UCSD-AML1 (cell line): Measurements from ENCODE around the gene MYOF.

Experiments used
- DNase-seq: peaks from one replicate; lab custom pipeline; 2025; ENCODE audit not compliant: unreplicated experiment; lab: John Stamatoyannopoulos, UW

MYOF gene

DNA sequence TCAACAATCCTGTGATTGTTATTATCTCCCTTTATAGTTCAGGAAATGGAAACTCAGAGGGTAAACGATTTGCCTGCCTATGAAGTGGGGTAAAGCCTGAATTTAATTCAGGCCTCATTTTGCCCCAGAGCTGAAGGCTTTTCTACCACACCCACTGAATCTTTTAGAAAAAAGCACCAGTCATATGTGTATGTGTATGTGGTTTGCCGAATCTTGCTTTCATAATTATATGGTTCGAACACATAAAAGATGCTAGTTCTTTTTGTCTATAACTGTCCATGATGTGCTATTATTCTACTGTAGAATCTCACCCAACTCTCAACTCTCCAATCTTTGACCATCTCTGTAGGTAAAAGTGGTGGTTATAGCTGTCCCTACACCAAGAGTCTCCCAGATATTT is 83.6 kb downstream of the MYOF start:
- DNase-seq, result no peak

DNA sequence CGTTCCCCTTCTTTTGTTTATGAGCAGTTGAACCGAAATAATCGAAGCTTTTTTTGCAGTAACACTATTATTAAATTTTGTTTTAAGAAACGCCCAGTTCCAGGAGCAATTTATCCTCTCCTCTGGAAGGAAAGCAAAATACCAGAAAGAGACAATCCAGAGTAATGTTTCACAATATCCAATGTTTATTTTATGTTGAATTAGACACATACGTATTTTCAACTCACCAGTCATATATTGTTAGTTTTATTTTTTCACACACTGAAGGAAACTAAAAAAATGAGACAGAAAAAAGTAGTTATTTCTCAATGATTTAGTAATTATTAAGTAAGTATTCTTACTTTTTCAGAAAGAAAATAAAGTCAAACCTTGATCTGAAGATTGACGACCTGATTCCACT is 85.1 kb downstream of the MYOF start:
- no peak for DNase-seq

DNA sequence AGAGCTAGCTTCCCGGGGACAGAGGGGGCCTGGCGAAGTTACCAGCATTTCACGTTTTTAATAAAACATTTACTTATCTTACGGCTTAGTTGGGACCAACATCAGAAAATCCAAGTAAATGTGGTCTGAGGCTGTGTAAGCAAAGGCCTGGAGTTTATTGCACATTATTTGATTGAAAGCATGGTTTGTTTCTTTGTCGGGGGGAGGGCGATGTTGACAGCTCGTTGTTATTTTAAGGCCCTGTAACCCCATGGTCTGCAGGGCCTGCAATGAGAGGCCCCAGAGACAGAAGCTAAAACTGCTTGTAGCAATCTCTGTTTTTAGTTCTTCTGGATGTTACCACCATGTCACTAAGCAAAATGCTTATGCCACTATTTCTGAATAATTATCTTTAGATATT is 88.9 kb downstream of the MYOF start:
- no peak for DNase-seq

DNA sequence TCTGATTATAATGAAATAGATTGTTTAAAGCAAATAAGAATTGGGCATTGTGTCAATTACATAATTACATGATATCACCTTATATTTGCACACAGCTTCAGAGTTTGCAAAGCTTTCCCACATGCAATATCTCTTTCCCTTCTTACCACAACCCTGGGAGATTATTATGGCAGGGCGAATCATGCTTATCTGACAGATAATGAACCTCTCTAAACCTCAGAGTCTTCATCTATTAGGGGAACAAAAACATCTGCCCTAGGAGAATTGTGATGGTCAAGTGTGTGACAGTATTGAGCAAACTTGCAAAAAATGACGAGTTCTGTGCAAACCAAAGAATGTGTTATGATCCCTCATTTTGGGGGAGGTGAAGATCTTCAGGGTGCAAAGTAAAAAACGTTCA is 90.0 kb downstream of the MYOF start:
- no peak for DNase-seq

DNA sequence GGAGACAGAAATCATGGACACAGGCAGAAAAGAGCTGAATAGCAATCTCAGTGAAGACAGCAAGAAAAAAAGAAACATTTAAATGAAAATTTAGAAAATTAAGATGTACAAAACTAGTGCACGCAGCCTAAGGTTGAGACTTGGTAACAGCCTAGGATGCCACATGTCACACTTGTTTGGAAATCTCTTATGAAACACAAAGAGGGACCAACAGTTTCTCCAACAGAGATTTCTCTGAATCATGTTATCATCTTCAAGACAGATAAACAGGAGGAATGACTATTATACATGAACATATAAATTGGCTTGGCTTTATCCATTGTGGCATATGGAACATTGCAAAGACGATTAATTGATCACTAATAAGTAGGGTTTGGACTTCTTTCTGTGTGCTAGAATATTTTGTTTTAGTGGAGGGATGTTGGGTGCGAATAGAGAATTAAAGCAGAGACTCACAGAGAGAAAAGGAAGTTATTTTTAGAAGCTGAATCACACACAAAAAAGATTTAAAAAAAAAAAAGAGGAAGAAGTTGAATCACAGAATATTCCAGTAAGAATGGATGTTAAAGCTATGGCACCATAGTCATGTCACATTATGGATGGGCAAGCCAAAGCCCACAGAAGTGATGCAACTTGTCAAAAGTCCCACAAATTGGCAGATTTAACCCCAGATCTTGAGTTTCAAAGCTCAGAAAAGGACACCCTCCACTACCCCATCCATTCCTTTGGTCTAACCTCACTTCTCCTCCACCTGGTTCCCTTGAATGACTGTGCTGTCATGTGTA is 91.6 kb downstream of the MYOF start:
- DNase-seq, result no peak

DNA sequence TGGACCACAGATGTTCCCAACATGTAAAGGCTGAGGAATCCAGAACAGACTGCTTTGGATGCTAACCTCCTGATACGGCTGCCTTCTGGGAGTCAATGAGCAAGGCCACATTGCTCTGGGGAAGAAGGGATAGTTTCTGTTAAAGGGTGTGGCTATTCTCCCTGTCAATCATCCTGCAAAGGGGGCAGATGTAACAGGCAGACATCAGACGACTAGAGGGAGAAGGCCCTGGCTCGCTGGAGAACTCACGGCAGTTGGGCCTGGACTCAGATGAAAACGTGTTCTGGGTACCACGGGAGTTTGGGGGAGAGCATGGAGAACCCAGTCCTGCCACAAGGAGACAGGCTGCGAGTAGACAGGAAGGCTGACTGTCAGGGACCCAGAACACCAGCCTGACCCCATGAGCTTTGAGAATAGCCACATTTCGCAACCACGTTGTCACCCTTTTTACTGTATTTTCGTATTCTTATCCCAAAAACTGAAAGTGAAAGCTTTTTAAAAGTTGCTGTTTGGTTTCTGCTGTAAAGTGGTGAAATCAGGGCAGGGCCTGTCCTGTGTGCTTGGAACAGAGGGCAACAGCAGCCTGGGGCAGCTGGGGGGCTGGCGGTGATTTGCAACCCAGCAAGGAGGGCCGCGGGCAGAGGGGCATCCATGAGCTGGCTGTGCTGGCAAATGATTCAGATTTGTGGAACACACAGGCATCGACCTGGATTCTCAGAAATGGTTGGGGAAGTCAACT is 95.3 kb downstream of the MYOF start:
- DNase-seq, result no peak

DNA sequence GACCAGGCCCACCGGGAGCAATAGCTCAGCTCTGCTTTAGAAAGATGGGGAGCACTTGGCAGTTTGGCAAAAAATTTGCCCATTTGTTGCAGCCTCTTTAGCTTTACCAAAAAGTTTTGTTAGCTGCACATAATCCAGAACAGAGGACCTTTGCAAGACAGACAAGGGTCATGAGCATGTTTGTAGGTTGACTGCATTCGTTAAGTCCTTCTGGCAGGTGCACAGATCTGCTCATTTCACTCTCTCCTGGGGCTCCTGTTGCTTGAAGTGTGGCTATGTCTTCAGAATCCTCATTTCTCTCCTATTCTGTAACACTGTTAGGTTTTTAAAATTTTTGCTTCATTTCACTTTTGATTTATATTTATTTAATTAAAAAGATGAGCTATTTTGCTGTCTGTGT is 96.8 kb downstream of the MYOF start:
- DNase-seq, result no peak

DNA sequence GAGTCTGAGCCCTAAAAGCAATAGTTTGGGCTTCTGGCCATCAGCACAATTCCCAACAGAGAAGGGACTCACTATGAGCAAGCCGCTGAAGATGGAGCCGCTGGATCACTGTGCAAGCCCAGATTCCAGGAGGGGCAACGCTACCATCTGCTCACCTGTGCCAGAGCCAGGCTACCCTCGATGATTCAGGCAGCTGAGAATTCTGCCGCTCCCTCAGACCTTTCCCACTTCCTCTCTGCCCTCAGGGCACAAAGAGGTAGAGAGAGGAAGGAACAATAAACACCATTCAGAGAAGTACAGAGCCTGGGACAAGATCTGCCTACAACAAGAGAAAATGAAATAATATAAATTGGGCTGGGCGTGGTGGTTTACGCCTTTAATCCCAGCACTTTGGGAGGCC is 98.1 kb downstream of the MYOF start:
- DNase-seq, result no peak

DNA sequence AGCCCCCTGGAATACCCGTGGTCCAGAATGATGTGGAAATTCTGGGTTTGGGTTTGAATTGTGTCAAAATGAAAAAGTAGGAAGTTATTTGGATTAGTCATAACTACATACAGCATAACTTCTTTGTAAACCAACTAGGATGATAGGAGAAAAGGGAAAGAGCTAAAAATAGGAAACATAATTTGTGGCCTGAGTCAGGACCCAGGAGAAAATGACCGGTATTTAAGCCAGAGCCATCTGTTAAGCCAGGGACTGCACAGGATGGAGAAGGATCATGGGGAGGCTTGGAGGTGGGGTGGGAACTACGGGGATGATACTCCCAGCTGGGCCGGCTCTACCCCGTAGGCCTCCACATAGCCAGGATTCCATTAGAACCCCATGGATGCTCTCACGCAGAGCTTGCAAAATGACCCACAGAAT is 98.6 kb downstream of the MYOF start:
- no peak for DNase-seq

DNA sequence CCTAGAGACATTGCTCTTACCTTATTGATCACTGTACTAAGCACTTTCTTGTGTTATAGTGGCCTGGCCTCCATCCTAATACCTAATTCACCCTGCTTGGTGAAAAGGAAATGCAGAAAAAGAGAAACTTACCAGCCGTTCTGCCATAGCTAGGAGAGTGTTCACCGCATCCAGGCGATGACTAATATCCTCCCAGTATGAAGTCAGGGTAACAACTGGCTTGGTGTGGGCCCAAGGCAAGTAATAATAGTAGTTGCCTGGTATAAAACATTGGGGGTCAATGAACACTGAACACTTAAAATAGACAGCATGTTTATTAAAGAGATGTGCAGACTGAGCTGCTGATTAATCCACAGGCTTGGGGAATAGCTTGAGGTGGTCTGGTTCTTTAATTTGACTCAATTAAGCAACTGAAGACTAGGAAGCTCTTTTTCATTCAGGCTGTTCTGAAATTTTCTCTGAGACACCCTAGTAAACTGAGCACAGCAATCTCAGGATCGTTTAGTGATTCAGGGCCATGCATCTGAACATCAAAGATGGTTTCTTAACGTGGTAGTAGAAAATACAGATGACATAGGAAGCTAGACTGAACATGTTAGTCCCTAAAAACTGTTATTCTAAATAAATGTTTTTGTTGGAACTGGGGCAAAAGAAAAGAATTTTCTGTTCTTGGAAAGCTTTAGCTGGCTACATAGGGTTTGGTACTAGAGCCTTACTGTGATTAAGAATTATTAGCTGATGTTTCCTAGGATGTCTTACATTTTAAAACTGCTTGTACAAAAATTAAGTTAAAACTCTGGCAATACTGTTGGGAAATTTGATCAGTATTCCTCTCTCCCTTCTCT is 102.2 kb downstream of the MYOF start:
- DNase-seq, result no peak

DNA sequence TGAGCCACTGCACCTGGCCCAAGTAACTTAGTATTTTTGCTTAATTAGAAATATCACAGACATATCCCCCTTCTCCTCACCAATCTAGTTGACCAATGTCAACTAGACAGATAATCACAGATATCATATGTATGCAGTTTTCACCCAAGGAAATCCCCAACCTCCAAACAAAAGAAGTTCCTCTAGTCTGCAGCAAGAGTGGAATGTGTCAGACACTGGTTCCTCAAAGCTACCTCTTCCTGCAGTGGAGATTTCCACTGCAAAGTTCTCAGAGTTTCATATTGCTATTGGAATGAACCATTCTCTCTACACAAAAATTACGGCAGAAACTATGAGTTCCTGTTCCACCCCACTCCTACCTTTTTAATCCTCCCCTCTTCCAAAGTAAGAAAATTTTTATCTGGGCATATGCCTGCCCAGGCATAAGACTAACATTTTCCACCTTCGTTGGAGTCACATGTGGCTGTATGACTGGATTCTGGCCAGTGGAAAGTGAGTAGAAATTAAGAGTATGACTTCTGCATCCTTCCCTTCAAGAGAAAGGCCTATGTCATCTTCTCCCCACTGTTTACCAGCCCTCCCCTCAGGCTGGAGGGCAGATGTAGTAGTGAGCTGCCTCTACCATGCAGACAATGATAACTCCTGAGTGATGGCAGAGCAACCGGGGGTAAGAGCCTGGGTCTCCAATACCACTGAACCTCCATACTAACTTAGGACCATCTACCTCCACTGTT is 103.0 kb downstream of the MYOF start:
- no peak for DNase-seq

DNA sequence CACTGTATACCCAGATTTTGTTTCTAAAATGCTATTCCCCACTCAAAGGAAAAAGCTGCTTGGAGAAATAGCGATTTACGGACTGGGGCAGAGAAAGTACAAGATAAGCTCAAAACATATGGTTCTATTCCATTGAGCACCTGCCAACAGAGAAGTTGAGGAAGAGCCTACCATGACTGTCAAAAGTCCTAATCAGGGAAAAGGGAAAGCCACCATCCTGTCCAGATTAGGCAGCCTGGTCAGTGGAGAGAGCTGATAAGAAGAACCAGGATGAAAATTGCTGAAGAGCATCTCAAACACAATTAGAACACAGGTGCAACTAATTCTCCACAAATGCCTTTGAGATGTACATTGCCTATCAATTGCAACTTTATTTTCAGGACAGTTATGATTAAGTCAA is 104.1 kb downstream of the MYOF start:
- no peak for DNase-seq

DNA sequence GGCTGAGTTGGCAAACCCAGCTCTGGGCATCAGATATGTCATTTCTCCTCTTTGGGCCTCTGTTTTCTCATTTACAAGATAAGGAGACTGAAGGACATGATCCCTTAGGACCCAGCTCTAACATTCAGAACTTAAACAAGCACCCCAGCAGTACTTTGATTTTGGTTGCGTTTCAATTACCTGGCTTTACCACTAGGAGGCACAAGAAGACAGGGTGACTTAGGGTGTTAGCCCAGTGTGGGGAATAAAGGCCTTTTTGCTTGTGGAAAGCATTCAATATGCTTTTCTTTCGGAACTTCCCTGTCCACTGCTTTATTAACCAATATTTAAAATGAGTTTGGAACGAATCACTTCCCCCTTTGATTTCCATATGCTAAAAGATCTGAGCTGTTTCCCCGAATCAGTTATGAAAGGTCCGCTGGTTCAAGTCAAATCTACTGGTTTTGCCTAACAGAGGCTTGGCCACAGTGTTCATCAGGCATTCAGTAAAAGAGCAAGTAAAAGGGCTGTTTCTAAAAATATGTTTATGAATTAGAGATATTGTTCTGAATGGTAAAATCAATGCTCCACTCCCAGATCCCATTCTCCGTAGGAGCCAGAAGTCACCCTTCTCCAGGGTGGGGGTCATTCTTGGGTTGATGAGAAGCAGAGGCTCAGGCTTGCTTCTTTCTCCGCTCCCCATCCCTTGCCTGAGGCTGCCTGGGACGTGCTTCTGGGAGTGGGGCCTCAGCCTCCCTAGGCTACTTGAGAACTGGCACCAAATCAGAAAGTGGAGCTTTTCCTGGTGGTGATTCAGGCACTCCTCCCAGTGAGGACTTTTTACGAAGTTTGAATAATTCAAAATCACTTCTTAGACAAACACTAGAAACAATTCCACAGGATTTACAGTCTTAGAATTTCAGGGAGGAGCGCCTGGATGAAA is 105.5 kb downstream of the MYOF start:
- no peak for DNase-seq

DNA sequence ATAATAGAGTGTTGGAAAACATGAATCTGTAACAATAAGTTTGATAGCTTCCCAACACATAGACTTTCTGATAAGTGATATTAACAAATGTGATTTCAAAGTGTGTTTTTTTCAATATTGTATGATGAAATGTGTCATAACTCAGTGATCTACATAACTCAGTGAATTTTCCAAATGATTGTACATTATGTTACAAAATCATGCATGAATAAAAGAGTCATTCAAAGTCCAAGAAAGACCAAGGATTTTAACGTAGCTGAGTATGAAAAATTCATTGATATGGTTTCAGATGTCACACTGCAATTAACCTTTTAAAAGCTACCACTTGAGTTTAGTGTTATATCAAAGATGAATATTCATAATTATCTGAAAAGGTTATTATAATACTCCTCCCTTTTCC is 111.2 kb downstream of the MYOF start:
- DNase-seq, result no peak

DNA sequence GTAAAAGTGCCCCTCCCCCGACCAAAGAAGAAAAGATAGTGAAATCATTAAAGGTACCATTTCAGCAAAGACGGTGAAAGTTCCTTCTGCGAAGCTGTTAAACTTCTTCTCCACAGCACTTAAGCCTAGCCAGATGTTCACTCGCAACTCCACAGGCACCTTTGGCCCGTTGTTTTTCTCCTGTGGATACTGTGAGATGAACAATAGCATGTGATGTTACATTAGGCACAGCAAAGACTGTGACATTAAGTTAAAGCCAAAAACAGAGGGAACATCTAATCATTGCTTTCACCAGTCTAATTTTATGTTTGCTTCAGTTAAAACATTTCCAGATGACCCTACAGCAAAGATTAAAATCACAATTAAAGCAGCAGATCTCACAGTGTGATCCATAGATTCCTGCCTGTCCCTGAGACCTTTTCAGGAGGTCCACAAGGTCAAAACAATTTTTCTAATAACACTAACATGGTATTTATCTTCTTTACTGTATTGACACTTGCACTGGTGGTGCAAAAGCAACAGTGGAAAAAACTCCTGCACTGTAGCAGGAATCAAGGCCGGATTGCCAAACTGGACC is 112.5 kb downstream of the MYOF start:
- no peak for DNase-seq

DNA sequence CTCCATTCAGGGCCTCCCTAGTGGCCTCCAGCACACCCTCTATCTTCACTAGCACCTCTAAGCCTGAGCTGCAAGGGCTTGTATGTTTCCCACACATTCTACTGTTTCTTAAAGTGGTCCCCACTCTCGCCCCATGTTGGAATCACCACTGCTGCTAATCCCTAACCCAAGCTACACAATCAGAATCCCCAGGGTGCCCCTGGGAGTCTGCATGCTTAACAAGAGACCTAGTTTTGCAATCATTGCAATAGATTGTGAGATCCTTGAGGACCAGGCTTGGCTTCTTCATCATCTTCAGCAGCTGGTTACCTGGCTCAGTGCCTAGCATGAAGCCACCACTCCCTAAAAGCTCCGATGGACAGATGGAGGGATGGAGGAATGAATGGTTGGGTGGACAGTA is 113.9 kb downstream of the MYOF start:
- no peak for DNase-seq

DNA sequence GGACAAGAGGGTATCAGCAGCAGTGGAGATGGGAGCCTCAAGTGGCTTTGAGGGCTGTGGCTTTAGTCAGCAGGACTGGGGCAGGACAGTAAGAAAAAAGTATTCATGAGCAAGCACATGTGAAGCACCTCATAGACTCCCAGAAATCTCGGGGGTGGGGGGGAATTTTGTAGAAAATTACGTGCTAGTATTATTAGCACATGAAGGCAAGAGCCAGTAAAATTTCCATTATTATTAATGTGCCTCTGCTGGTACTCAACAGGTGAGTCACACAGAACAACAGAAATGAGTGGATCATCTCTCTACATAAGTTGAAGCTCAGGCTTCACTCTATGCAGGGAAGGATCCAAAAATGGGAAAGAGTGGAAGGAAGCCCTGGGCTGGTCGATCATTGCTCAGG is 114.5 kb downstream of the MYOF start:
- no peak for DNase-seq

DNA sequence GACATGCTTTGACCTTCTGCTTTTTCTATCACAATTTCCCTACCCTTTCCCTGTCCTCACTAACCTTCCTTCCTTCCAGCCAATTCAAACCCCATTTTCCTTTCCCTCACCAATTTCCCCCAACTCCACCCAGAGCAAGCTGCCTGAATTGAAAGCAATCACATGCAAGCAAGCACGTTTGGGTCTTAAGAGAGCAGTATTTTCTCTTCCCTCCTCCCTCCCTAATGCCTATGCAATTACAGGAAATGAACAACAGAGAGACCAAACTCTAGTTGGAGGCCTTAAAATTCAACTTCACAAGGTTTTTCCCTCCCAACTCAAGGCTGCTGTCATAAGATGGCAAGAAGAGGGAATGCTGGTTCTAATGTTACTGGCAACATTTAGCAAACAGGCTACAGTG is 117.2 kb downstream of the MYOF start:
- no peak for DNase-seq

DNA sequence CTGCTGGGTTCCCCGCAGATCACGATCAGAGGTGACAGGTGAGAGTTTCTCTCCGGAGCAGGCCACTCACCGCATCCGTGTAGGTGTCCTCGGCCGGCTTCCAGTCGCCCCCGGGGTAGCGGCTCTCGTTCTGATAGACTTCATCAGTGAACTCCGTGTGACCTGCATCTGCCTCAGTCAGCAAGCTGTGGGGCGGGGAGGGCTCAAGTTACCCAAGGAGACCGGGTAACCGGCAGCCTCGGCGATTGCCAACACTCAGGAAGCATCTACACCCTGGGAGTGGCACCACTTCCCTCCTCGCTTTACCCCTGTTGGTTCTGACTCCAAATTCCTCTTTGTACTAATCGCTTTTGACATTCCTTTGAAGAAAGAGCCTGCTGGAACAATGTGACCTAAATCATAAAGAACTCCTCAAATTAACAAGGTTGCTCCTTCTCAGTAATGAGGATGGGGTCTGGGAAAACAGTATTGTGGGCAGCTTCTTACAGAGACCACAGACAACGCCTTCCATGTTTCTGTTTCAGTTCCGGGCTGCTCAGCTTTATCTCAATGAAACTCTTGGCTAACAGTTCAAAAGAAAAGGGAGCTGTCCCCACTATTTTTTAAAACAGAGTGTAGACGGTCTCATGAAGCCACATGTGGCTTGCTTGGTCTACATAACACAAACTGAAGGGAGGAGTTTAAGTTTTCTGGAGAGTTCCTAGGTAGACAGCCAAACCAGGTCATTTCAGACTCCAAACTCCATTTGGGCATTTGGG is 118.1 kb downstream of the MYOF start:
- DNase-seq, result no peak
